MG63 (cell line): ENCODE measurements around the gene GNG4. TPM values are rescaled to one million over a fixed set of nuclear protein-coding genes. Genes with fewer than 3 reads are reported as not detected.
"Not testable (repeated sequence)": the region's sequence is repeated elsewhere in the genome, so short reads cannot be mapped to it uniquely, and the experiment has no call there.

Experiments used
- DNase-seq: peaks from one replicate; pipeline ENCODE4 v3.0.0-alpha.2; 2020
- H3K27me3 ChIP-seq: fragments of 250-450 bp; sonication (Bioruptor Pico); 2 replicates; pipeline ENCODE4 v1.5.1; 2020; ENCODE audit warnings: mild to moderate bottlenecking, moderate library complexity
- H3K36me3 ChIP-seq: fragments of 250-450 bp; sonication (Bioruptor Pico); 2 replicates; pipeline ENCODE4 v1.5.1; 2020; ENCODE audit warnings: mild to moderate bottlenecking, moderate library complexity
- H3K4me3 ChIP-seq: fragments of 250-450 bp; sonication (Bioruptor Pico); 2 replicates; pipeline ENCODE4 v1.5.1; 2020; ENCODE audit warnings: mild to moderate bottlenecking, moderate library complexity
- H3K9me3 ChIP-seq: fragments of 250-450 bp; sonication (Bioruptor Pico); 2 replicates; pipeline ENCODE4 v1.5.1; 2020; ENCODE audit warnings: mild to moderate bottlenecking, moderate library complexity
- total RNA-seq: library from RNA; depleted of rRNA; stranded (reverse); fragments of >200 nt; shearing (Covaris generic); gene quantifications from 2 replicates; pipeline ENCODE4 v1.2.3, GENCODE V29; 2014; ENCODE audit warnings: low replicate concordance

GNG4 gene
- total RNA-seq, 1 experiment from 2014 or later, result 6.1 TPM

DNA sequence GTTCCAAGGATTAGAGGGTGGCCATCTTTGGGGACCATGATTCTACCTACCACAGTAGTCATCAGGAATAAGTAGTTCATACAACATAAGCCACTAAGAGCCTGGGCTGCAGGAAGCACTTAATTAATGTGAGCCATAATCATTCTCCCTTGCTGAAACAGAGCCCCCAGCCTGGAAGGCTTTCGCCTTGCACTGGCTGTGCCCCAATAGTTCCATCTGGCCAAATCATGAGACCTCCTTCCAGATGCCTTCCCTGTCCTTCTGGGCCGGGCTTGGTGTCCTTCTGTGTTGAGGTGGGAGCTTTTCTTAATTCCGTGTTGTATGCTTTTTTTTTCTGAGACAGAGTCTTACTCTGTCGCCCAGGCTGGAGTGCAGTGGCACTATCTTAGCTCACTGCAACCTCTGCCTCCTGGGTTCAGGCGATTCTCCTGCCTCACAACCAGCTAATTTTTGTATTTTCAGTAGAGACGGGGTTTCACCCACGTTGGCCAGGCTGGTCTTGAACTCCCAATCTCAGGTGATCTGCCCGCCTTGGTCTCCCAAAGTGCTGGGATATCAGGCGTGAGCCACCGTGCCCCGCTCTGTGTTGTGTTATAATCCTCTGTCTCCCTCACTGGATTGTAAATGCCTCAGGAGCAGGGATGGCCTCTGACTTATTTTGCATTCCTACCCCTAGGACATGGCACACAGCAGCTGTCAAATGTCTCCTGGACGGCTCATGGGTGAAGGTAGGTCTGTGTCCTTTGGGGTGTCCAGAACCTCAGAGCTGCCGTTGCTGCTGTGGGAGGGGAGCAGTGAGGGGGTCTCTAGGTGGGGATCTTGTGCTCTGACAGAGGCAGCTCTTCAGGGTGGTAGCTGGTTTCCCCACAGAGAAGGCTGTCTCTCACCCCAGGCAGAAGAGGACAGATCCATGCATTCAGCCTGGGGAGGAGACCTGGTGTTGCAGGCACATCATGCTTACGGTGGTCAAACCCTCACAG, 10.1 kb downstream of the GNG4 start:
- H3K27me3 ChIP-seq, result no peaks in the 10 kb centered on the region
- H3K9me3 ChIP-seq, result no peaks in the 10 kb centered on the region
- no peak overlapping the region for H3K4me3 ChIP-seq
- DNase-seq, result no peak
- H3K36me3 ChIP-seq, result no peaks in the 10 kb centered on the region

DNA sequence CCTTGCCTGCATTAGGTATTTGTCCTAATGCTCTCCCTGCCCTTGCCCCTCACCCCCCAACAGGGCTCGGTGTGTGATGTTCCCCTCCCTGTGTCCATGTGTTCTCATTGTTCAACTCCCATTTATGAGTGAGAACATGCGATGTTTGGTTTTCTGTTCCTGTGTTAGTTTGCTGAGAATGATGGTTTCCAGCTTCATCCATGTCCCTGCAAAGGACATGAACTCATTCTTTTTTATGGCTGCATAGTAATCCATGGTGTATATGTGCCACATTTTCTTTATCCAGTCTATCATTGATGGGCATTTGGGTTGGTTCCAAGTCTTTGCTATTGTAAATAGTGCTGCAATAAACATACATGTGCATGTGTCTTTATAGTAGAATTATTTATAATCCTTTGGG, 11.0 kb downstream of the GNG4 start:
- not testable (repeated sequence) for H3K9me3 ChIP-seq, H3K27me3 ChIP-seq, H3K36me3 ChIP-seq, DNase-seq, H3K4me3 ChIP-seq

DNA sequence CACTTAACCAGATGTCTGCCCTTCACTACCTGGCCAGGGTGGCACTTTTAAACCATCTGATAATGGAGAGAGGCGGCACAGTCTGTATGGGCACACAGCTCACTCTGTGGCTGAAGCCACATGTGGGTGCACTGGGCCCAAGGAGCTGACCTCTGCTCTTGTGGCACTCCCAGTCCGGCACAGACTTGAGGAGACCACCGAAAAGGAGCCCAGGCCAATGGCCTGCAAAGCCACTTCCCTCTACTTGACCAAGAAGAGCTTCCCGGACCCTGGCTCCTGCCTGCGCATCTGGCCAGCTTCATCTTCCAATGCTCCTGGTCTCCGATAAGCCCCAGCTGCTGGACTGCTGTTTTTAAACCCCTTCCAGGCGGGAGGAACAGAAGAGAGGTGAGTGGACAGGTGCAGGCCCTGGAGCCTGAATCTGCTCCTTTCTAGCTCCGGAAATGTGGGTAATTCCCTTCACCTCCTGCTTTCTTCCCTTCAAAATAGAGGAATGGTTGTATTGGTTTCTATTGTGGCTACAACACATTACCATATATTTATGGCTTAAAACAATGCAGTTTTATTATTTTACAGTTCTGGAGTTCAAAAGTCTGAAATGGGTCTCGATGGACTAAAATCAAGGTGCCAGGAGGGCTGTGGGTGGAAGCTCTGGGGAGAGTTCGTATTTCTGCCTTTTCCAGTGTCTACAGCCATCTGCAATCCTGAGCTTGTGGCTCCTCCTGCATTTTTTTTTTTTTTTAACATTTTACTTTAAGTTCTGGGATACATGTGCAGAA, 11.6 kb downstream of the GNG4 start:
- Histone ChIP-seq H3K36me3 (no peaks in the 10 kb centered on the region), H3K27me3 (no peaks in the 10 kb centered on the region), H3K9me3 (no peaks in the 10 kb centered on the region), H3K4me3 (no peak overlapping the region)
- no peak for DNase-seq

DNA sequence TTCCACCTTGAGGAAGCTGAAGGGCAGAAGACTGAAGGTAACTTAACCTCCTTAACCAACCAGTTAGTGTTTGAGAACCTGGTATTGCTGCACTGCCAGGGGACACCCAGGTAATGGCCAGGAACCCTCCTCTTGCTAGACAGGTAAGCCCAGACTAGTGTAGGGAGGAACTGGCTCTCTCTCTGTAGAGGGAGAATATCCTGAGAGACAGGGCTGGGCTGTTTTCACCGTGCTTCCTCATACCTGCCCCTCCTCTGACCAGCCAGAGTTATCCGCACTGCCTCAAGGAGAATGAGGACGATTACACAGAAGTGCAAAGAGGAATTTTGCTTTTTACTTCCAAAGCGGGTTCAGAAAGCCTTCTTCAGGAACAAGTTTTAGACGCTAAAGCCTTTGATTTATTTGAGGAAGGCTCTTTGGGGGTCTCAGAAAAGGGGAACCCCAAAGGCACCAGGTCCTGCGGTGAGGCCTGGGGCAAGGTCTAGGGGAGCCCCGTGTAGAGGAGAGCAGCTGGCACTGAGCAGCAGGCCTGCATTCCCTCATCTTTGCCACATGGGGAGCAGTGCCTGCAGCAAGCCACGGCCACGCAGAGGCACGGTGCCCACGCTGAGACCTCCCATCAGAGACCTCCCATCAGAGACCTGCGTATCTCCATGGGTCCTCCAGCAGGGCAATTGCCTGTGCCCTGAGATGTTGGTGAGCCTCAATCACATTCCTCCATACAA, 13.5 kb downstream of the GNG4 start:
- Histone ChIP-seq H3K27me3 (no peaks in the 10 kb centered on the region), H3K9me3 (no peaks in the 10 kb centered on the region), H3K4me3 (no peak overlapping the region), H3K36me3 (no peaks in the 10 kb centered on the region)
- DNase-seq, result no peak

DNA sequence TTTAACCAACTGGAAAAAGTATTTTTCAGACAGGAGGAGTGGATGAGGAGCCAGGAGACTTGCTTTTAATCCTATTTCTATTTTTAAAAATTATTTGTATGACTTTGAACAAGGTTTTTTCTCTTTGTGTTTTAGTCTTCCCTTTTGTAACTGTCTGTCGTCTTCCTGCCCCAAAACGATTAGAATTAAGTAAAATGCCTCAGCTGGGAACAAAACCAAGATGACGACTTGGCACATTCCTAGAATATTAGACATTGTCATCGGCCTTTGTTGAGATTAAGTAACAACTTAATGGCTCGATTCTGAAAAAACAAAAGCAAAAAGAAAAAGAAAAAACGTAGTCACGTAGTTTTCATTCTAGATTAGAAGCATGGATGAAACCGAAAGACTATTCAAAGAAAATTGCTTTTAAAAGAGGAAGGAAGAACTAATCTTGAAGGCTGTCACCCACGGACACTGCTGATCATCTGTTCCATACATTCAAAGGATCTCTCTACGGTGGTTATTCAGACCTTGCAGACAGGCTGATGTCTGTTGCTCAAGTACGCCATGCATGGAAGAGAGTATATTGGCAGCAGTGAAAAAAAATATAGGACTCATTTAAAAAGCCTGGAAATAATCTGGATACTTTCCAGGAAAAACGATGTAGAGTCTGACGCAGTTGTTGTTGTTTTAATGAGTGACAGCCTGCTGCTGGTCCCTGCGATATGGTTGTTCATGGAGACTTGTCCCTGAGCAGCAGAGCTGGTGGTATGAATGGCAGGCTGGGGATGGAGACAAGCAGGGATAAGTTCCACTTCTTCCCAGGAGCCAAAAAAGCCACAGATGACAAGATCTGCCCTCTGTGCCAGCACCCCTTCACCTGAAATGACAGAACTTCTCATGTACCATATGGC, 16.8 kb downstream of the GNG4 start:
- Histone ChIP-seq H3K36me3 (no peaks in the 10 kb centered on the region), H3K4me3 (peak overlapping the region; percentile 23), H3K9me3 (no peaks in the 10 kb centered on the region), H3K27me3 (no peaks in the 10 kb centered on the region)
- peak; percentile 24 for DNase-seq

DNA sequence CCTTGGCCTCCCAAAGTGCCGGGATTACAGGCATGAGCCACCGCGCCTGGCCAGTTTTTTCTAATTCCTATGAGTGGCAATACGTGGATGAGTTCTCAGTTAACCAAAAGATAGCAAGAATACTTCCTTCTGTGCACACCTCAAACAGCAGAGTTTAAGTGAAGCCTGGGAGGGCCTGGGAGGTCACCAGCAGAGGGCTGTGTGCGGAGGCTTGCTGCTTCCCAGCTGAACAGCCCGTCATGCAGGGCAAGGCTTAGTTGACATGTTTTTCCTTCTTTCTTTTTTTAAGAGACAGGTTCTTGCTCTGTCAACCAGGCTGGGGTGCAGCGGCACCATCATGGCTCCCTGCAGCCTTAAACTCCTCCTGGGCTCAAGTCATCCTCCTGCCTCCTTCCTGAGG, 17.8 kb downstream of the GNG4 start:
- no peaks in the 10 kb centered on the region for H3K27me3 ChIP-seq
- H3K4me3 ChIP-seq, result no peak overlapping the region
- no peak for DNase-seq
- no peaks in the 10 kb centered on the region for H3K36me3 ChIP-seq
- no peaks in the 10 kb centered on the region for H3K9me3 ChIP-seq

DNA sequence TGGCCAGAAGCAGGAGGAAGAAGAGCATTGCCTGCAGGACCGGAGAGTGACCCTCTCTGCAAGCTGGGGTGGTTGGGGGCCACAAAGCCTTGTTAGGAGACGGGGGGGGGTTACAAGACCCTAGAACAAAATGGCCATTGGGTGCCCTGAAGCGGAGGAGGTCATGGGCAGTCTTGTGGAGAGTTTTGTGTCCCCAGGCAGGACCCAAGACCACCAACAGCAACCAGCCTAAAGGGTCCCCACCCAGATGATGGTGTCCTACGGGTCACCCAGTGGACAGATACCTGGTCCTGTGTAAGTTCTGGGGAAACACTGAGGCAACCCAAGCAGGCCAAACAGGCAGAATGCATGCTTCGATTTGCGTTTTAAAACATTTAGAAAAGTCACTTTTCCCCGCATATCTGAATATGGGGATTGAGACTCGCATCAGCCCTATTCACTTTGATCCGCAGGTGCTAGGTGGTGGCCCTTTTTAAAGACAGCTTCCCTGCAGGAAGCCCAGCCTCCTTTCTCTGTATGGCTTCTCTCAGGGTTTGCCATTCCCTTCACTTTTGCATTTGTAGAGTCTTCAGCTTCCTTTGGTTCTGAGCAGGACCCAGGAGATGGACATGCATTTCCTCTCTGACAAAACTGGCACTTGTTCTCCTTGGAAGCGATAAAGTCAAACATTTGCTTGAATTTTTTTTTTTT, 21.1 kb downstream of the GNG4 start:
- Histone ChIP-seq H3K36me3 (no peaks in the 10 kb centered on the region), H3K27me3 (no peaks in the 10 kb centered on the region), H3K4me3 (no peak overlapping the region), H3K9me3 (no peaks in the 10 kb centered on the region)
- no peak for DNase-seq

DNA sequence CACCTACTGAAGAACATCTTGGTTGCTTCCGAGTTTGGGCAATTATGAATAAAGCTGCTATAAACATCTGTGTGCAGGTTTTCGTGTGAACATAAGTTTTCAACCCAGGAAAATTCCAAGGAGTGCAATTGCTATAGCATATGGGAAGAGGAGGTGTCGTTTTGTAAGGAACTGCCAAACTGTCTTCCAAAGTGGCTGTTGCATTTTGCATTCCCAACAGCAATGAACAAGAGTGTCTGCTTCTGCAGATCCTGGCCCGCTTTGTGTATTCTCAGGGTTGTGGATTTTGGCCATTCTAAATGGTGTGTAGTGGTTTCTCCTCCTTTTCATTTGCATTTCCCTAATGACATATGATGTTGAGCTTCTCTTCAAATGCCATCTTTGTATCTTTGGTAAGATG, 23.8 kb downstream of the GNG4 start:
- Histone ChIP-seq H3K27me3 (no peaks in the 10 kb centered on the region), H3K9me3 (no peaks in the 10 kb centered on the region), H3K36me3 (no peaks in the 10 kb centered on the region), H3K4me3 (no peak overlapping the region)
- no peak for DNase-seq

DNA sequence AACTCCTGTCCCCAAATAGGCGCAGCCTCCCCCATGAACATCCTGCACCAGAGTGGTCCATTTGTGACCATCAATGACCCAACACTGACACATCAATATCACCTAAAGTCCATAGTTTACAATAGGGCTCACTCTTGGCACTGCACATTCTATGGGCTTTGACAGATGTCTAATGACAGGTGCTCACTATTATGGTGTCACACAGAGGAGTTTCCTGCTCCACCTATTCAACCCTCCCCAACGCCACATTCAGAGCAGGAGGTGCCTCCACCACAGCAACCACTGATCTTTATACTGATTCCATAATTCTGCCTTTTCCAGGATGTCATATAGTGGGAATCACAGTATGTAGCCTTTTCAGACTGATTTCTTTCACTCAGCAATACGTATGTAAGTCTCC, 24.2 kb downstream of the GNG4 start:
- H3K4me3 ChIP-seq, result no peak overlapping the region
- no peaks in the 10 kb centered on the region for H3K36me3 ChIP-seq
- no peaks in the 10 kb centered on the region for H3K27me3 ChIP-seq
- DNase-seq, result no peak
- H3K9me3 ChIP-seq, result no peaks in the 10 kb centered on the region

DNA sequence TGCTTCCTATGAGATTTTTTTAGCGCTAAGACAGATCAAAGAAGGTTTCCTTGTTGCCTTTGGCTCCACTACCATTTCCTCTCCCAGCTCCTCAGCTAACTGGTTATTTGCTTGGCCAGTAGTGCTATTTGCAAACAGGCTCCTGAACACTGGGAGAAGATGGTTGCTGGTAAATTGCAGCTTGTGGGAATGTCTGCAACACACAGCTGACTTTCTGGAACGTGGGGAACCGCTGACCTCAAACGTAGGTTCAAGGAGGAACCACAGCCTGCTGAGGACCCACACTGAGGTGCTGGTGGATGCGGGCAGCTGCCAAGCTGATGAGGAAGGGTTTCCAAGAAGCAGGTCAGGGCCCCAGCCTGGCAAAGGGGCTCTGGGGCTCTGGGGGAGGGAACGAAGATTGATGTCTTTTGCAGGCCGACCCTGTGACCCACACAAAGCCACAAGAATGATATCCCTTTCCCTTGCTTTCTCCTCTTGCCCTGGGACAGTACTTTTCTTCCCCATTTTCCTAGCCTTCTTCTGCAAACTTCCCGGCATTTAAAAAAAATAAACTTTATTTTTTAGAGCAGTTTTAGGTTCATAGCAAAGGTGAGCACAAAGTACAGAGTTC, 24.8 kb downstream of the GNG4 start:
- peak; percentile 12 for DNase-seq
- Histone ChIP-seq H3K27me3 (no peaks in the 10 kb centered on the region), H3K9me3 (no peaks in the 10 kb centered on the region), H3K36me3 (no peaks in the 10 kb centered on the region), H3K4me3 (no peak overlapping the region)

DNA sequence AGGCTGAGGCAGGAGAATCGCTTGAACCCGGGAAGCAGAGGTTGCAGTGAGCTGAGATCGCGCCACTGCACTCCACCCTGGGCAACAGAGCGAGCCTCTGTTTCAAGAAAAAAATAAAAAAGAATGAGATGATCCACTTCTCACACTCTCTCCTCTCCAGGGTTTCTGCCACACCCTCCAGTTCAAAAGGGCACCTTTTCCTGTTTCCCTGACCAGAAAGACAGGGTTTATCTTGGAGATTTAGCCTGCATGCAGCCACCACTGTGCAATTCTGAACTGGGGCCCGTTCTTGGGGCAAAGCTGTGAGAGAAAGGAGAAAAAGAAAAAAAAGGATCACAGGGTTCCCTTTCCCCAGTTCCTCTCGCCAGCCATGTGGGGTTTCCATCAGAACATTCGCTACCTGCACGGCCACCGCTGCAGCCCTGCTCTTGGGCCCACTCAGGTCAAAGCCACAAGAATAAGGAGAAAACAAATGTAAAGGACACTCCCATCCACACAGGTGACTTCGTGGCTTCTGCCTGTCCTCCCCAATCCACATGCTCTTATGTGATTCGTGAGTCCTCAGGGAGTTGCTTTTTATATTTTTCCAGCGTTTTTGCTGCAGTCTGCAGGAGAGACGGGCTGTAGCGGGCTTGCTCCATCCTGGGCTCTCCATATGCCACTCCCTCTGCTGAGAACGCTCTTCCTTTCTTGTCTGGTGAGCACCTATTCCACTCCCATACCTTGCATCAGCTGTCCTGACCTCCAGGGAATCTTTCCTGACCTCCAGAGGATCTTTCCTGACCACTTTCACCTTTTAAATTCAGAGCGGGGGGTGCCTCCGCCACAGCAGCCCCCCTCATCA, 26.4 kb downstream of the GNG4 start:
- H3K4me3 ChIP-seq, result no peak overlapping the region
- no peaks in the 10 kb centered on the region for H3K36me3 ChIP-seq
- H3K27me3 ChIP-seq, result no peaks in the 10 kb centered on the region
- H3K9me3 ChIP-seq, result no peaks in the 10 kb centered on the region
- DNase-seq, result no peak

DNA sequence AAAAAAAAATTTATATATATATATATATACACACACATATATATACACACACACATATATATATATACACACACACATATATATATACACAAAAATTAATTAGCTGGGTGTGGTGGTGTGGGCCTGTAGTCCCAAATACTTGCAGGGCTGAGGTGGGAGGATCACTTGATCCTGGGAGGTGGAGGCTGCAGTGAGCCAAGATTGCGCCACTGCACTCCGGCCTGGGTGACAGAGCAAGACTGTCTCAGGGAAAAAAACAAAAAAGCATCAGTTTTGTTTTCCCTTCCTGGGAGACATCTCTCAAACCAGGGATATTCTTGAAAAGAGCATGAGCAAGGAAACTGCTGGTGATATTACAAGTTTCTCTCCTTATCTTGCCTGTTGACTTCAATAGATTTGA, 30.4 kb downstream of the GNG4 start:
- H3K27me3 ChIP-seq, H3K9me3 ChIP-seq, H3K4me3 ChIP-seq, H3K36me3 ChIP-seq, DNase-seq: not testable (repeated sequence)

DNA sequence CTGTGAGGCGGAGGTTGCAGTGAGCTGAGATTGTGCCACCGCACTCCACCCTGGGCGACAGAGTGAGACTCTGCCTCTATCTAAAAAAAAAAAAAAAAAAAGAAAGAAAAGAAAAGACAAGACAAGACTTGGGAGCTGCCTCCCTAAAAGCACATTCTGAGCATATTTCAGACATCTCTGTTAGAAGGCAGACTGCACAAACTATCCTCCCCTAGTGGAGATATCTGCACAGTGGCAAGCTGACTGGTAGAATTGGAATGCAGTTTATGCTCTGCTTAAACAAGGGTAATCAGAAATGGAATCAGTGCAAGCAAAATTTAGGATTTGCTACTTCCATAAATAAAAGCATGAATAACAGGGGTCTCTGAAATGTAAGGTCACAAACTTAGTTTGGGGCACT, 31.8 kb downstream of the GNG4 start:
- no peaks in the 10 kb centered on the region for H3K36me3 ChIP-seq
- H3K9me3 ChIP-seq, result no peaks in the 10 kb centered on the region
- no peak overlapping the region for H3K4me3 ChIP-seq
- no peaks in the 10 kb centered on the region for H3K27me3 ChIP-seq
- DNase-seq, result no peak

DNA sequence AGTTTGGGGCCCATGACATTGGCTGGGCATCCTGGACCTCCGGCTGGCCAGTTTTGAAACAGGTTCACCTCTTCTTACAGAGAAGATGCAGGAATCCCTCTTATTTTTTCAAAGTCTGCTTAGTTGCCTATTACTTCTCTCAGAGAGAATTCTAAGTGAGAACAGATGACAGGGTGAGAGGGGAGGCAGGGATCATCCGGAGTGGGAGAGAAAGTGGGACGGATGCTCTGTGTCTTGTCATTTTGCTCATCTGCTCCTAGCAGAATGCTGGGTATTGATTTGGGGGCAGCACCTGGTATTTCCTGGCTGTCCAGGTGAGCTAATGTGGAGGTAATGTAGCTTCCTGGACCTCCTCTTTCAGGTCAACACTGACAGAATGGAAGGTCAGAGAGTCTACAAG, 32.4 kb downstream of the GNG4 start:
- no peaks in the 10 kb centered on the region for H3K36me3 ChIP-seq
- H3K9me3 ChIP-seq, result no peaks in the 10 kb centered on the region
- no peaks in the 10 kb centered on the region for H3K27me3 ChIP-seq
- no peak overlapping the region for H3K4me3 ChIP-seq
- no peak for DNase-seq
